GM21786 (cell line): ENCODE measurements around the gene MED13L.

ENCODE experiments used
- ATAC-seq: cut with Tn5 transposase; IDR thresholded peaks from one replicate; pipeline ENCODE4 v1.9.1; 2021; ENCODE audit not compliant: unreplicated experiment

Gene MED13L

DNA sequence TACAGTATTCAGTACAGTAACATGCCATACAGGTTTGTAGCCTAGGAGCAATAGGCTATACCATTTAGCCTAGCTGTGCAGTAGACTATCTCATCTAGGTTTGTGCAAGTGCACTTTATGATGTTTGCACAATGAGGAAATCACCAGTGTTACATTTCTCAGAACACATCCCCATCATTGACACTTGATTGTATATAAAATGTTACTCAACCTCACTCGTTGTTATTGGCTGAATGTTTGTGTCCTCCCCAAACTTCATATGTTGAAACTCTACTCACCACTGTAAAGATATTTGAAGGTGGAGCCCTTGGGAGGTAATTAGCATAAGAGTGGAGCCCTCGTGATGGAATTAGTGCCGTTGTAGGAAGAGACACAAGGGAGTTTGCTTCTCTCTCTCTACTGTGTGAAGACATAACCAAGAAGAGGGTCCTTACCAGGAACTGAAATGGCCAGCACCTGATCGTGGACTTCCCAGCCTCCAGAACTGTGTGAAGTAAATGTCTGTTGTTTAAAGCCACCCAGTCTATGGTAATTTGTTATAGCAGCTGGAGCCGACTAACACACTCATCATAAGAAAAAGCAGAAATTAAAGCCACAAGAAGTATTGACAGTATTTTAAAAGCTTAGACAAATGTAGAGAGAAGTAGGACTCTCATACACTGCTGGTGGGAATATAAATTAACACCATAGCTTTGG is 3.2 kb upstream of the MED13L start:
- no peak for ATAC-seq

DNA sequence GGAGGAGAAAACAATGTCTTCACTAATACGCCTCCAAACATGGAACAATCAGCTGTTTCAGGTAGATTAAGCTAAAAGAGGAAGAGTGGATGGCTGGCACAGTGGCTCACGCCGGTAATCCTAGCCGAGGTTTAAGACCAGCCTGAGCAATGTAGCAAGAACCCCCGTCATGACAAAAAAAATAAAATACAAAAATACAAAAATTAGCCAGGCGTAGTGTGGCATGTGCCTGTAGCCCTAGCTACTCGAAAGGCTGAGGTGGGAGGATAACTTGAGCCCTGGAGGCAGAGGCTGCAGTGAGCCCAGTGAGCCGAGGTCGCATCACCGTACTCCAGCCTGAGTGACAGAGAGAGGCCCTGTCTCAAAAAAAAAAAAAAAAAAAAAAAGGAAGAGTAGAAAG is 1.2 kb upstream of the MED13L start:
- no peak for ATAC-seq

DNA sequence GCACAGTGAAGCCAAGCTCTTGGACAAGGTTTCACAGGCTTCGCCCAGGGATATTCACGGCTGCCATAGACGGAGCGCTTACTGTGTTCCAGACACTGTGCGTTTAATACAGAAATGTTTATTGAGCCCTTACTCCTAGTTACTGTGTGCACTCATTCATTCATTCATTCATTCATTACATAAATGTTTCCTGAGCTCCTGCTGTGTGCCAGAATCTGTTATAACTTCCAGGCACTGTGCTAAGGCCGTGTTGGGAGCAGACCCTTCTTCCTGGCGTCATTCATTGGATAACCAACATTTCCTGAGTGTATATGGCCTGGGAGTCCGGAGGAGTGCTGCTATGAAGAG is 760 bp upstream of the MED13L start:
- ATAC-seq, result no peak

DNA sequence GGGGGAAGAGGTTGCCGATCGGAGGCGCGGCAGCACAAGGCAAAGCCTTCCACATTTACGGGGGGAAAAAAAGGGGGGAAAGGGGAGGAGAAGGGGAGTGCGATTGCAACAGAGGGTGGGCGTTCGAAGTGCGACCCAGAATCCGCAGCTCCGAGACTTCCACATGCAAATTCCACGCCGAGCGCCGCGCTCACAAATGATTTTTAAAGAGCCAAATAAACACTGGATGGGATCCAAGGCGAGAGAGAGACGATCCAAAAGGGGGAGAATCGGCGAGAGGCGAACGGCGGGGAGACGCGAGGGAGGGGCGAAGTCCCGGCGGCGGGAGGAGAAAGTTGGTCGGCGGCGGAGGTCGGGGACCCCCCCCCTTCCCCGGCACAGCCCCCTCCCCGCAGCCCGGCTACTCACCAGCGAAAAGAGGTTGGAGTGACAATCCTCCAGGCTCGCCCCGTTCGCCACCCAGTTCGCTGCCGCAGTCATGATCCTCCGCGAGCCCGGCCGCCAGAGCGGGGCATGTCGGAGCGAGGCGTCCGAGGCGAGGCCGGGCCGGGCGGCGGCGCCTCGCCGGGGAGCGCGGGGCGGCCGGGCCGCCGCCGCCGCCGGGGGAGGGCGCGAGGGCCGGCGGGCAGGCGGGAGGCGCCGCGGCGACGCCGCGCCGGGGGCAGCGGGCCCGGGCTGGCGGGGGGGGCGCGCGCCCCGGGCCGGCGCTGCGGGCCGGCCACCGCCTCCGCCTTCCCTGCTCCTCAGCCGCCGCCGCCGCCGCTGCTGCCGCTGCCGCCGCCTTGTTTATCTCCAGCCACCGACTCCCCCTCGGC is 634 bp downstream of the MED13L start:
- ATAC-seq, result peak; percentile 25

DNA sequence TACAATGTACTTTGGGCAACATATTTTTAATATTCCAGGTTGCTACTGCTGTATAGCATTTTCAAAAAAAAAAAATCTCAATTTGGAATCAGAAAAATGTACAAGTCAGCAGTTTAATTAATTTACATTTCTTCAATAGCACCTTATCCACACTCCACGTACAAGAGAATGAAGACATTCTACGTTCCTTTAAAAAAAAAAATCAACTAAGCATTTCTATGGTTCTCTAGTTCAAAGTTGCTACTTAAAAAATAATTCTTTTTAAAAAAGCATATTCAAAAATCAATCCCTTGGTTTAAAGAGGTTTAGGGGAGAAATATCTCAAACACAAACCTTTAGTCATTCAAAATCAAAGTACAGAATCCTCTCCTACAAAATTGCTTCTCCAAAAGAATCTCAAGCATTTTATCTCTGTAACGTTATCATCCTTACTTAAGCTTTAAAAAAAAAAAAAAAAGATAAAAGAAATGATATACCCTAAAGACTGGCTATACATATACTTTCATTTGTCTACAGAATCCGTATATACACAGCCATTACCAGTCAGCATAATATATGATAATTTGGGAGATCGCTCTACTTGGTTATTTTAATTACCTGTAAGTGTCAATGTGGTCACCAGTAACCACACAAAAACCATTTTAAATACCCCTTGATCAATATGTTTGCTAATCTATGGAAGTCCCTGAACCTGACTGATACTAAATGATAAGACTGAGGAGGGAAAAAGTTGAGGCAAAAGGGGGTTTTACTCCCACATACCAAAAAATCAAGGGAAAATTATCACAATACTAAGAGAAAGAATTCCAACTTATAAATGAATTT is 2.7 kb downstream of the MED13L start:
- ATAC-seq, result no peak

DNA sequence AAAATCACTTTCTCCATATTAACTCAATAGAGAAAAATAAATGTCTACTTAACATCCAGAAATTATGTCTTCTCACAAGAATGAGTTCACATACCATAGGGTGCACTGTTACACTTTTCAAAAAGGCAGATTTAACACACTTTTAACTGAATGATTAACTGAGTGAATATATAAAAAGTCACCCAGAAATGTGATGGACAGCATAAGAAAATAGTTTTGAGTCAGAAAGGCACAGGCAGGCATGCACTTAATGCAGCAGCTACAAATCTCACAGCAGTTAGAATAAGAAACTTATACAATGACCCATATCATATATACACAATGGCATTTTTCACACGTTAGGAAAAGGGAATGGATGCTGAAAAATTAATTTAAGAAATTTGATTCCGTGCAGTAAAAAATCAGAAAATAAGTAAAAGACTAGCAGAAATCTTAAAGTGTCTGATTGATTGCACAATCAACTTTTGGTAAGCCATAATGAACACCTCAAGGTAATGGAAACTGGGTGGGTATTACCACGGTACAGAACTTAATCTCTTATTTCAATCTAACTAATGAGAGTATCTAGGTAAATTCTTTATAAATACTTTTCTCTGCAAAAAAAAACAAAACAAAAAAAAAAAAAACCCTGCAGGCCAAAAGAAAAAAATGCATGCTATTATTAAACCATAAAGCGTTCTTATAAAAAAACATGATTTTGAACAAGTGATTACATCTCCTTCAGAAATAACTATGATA is 3.5 kb downstream of the MED13L start:
- ATAC-seq, result no peak

DNA sequence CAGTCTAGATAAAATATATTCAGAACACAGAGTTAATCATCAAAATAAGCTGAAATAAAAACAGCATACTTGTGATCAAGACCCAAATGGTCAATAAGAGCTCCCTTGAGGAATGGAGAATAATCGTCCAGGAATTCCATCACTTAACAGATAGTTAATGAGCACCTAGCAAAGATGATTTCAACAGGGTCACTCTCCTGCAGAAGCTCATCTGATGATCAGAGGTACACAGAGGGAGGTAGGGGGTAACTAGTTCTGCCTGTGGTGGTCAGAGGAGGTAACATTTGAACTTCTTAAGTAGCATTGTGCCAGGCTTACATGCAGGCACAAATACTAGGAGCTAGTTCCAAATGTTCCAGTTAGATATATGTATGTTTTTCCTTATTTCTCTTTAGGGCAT is 9.5 kb downstream of the MED13L start:
- no peak for ATAC-seq

DNA sequence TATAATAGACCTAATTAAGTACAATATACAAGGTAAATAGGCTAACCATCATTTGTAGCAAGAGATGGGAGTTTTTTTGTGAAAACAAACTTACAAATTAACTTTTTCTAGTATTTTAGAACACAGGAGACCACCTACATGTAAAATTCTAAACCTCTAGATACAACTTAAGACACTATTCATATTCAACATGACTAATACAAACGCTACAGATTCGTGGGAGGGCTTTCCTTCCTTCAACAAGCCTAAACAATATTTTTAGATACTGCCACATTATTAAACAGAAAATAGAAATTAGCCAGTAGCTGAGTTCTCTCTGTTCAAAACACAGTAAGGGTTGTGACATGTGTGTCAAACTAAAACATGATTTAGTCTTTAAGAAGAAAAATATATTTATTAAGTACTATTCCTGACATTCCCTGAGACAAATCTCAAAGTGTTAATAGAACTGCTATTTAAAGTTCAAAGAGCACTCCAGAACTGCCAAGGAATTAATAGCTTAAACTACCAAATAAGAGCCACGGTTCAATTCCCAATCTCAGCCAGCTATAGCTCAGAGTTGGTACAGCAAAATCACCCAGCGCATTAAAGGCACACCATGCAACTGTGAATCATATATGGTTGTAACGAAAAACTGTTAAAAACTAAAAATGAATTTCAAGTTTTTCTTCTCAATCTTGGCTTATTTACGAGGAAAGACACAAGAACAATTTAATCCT is 10.7 kb downstream of the MED13L start:
- no peak for ATAC-seq

DNA sequence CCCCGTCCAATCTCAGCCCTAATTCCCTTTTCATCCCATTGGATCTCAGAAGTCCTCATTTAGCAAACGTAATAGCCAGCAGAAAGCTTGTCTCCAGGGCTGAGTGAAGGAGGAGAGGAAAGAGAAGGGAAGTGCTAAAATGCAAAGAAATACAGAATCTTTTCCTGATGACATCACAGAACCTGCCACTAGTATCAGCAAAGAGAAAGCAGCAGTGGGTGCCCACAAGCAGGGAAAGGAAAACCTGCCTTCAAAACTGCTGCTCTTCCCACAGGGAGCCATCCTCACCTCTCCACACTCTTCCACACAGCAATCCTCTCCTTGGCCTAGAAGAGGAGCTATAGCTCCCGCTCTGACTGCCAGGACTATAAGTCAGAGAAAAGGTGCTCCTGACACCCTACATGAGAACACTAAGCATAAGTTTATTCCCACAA is 11.3 kb downstream of the MED13L start:
- no peak for ATAC-seq

DNA sequence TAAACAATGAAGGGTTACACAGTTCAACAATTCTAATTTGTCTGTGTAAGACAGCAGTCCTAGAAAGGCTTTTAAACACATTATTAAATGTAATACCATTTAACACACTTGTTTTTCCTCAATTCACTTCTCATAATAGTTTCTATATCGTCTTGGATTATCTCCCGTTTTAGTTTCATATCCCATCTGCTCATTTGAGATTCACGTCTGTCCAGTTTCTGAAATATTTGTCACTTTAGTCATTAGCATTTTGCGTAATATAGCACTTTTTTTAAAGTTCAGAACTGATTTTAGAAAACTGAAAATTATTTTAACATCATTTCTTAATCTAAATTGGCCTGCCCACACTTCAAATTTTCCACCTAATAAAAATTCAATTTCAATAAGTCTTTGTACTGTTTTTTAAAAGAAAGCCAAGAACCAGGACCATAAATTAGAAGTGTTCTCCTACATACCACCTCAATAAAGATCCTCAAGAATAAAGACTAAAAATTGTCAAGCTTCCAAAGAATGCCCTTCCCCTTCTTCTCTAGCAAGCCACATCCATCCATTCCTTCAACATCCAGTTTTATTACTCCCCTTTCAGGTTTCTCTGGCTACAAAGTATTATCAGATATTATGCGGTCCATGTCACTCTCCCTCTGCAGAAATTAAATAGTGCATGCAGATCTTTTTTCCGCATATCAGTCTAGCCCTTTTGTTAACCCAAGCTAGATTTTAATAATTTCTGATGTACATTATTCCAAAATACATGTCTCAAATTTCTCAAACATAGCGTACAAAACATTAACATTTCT is 11.9 kb downstream of the MED13L start:
- ATAC-seq, result no peak

DNA sequence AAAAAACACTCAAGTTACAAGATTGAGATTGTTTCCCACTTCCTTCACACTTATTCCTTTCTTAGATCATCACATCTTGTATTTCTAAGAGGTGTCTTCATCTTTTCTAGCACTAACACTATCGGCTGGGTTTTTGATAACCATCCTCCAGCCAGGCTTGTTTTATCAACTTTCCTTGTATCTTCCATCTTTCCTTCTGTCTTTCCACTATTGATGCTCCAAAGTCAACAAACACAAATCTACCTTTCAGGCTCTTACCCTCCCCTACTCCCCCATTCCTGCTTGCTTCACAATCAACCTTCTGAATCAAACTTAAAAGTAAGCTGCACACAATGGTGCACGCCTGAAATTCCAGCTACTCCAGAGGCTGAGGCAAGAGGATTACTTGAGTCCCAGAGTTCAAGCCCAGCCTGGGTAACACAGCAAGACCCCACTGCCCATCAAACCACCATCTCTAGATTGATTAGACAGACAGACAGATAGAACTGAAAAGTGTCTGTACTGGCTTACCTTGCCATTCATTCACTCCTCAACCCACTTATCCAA is 12.9 kb downstream of the MED13L start:
- ATAC-seq, result no peak

DNA sequence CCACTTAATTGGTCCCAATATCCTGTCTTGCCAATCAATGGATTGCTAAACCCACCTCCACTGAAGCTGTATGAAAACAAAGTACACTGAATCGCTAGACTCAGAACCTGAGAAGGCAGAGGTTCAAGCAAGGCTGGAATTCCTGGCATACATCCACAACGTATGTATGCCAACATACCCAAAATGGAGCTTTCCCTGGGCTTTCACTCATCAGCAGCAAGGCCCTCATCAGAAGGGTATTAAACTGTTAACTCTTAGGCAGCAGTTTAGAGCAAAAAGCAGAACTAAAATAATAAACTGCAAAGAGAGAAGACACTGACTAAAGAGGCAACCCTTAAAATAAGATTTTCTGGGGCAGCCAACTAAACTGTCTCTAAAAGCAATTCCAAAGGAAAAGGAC is 13.6 kb downstream of the MED13L start:
- ATAC-seq, result no peak

DNA sequence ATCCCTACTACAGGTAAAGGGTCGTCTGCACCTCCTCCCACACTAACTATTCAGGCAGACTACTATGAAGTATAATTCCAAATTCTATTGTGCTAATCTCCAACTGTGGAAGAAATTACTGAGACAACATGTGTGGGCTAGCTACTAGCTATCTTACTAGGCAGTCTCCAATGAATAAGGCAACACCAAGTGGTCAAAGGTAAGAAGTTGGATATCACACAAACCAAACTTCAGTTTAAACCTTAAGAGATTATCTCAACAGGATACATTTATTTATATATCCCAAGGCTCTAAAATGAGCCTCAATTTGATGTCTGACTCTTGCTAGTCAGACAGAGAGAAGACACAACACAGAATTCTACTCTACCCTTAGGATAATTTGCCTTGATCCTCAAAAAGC is 14.1 kb downstream of the MED13L start:
- no peak for ATAC-seq

DNA sequence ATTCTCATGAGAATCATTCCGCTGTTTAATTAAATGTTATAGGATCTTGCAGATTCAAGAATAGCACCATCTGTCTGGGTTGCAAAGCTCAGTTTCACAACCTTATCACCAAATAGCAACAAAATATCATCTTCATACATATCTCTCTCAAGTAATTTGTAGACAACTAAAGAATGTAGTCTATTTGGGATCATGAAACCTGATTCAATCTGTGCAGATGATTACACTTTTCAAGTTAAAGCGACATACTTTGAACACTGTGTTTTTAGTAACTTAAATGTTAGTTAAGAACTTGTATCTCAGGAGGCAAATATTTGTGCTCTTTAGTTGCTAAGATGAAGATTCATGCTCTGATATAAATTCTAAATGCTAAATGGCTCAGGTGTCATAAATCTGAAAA is 14.8 kb downstream of the MED13L start:
- no peak for ATAC-seq

DNA sequence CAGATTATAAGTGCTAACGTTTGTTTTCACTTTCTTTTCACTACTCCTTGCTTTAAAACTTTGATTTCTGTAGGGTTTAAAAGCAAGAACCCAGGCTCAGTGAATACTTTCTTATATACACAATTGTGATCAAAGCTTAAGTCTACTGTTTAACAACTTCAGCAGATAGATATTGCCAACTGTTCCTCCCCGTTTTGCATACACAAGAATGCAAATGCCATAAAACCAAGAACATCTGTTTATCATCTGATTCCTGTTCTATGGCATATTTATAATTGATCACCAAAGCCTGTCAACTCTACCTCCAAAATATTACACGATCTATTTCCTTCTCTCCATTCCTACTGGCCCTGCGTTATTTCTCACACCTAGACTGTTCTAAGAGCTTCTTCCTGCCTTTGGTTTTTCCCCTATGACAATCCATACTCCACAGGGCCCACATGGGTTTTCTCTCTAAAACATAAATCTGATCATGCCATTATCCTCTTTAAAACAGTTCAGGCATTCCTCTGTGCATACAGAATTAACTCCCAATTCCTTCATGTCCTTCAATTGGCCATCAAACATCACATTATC is 15.9 kb downstream of the MED13L start:
- ATAC-seq, result no peak

DNA sequence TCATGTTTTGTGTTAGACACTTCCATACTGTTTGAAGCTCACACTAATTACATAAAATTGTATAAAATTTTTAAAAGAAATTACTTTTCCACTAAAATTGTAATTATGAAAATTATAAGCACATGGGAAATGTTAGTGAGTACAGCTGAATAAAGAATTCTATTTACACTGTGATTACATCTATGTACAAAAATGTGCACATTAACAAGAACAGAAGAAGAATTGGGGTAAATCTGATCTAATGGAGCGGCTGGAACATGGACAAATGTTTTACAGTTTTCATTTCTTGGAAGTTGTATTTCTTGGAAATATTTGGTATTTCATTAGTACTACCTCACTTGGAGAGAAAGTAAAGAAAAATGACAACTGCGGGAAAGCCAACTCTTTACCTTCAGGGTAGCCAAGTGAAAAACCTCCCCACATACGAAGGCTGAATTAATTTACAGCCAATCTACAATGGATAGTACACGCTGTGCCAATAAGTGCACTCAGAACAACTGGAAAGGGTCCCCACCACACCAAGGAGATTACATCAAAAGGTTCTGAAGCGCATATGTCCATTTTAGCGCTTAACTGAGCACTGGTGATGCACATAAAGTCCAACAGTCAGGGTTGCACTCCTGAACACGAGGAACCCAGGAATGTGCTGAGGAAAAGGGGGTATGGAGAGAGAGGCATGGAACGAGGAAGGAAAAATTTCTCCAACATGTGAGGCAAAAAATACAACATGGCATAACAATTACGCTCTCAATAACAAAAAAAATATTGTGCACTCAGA is 17.5 kb downstream of the MED13L start:
- ATAC-seq, result no peak

DNA sequence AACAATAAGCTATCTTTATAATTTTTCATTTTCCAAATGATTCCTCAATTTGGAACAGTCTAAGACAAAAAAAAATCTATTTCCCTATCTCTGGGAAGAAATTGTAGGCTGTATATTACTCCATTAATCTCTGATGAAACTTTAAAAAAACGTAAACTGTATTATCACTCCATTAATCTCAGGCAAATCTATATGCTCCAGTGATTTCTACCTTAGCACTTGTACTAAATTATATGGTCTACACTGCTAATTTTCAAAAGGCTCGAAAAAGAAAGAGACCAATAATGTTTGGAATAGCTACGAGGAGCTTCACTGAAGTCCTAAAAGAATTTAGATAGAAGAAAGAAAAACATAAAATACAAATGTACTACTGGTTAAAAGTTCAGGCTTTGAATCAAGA is 19.7 kb downstream of the MED13L start:
- no peak for ATAC-seq

DNA sequence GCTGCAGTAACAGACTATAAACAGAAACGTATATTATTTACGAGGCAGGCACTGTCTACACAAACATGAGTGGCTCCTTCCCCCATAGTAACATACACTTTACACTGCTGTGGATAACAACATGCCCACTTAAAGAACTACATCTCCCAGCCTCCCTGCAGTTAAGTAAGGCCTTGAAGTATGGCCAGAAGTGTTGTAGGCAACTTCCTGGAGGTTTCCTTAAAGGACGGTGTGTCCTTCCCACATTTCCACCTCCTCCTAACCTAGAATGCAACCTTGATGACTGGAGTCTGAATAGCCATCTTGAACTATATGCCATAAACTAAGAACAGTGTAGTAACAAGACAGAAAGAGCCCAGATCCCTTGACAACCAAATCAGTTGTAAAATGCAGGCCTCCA is 20.3 kb downstream of the MED13L start:
- ATAC-seq, result no peak
